Natural killer cell (primary cell): ENCODE results near the gene PRKAA1. TPM values are rescaled to one million over a fixed set of nuclear protein-coding genes. Genes with fewer than 3 reads are reported as not detected.
"Not testable (repeated sequence)": the region's sequence is repeated elsewhere in the genome, so short reads cannot be mapped to it uniquely, and the experiment has no call there.

Source experiments
- ATAC-seq, 3 donors: fragments of 150-1000 bp in 2 of 3; fragments of 200-7000 bp in 1 of 3; cut with Tn5 transposase; 1 replicate in 1 of 3; 2 replicates in 2 of 3; pipeline ENCODE4 v1.10.0; 2021; ENCODE audit warnings: mild to moderate bottlenecking in 2 of 3, moderate library complexity in 2 of 3
- DNase-seq, 2 donors: peaks; one replicate each; pipeline versions ENCODE4 v3.0.0 to v3.0.0-alpha.2; 2013 to 2021; ENCODE audit warnings: mixed read lengths in 1 of 2
- H3K27ac ChIP-seq: one replicate; pipeline ENCODE4 v1.5.1; 2013; ENCODE audit warnings: mild to moderate bottlenecking, low read length
- H3K27me3 ChIP-seq: one replicate; pipeline ENCODE4 v1.6.1; 2013; ENCODE audit warnings: low read length; ENCODE audit not compliant: control insufficient read depth, insufficient read depth
- H3K36me3 ChIP-seq: one replicate; pipeline ENCODE4 v1.6.1; 2013; ENCODE audit warnings: low read length; ENCODE audit not compliant: control insufficient read depth, insufficient read depth
- H3K4me1 ChIP-seq: one replicate; pipeline ENCODE4 v1.6.1; 2013; ENCODE audit warnings: low read length; ENCODE audit not compliant: control insufficient read depth, insufficient read depth
- H3K4me3 ChIP-seq: one replicate; pipeline ENCODE4 v1.5.1; 2013; ENCODE audit warnings: low read length
- H3K9me3 ChIP-seq: one replicate; pipeline ENCODE4 v1.6.1; 2013; ENCODE audit warnings: low read length; ENCODE audit not compliant: control insufficient read depth, insufficient read depth
- H3K27ac Mint-ChIP-seq, 2 donors: one replicate each; pipeline ENCODE4 v1.8.0; 2022; ENCODE audit warnings: mild to moderate bottlenecking in 2 of 2, mixed read lengths in 2 of 2, moderate library complexity in 1 of 2
- H3K27me3 Mint-ChIP-seq, 2 donors: one replicate each; pipeline ENCODE4 v1.8.0; 2022; ENCODE audit warnings: low read depth in 2 of 2, mixed read lengths in 2 of 2
- H3K36me3 Mint-ChIP-seq: one replicate; pipeline ENCODE4 v1.8.0; 2022; ENCODE audit warnings: mixed read lengths
- H3K4me1 Mint-ChIP-seq, 2 donors: one replicate each; pipeline ENCODE4 v1.8.0; 2022; ENCODE audit warnings: mixed read lengths in 2 of 2
- H3K4me3 Mint-ChIP-seq: one replicate; pipeline ENCODE4 v1.8.0; 2022; ENCODE audit warnings: mild to moderate bottlenecking, moderate library complexity, mixed read lengths
- H3K9me3 Mint-ChIP-seq, 2 donors: one replicate each; pipeline ENCODE4 v1.8.0; 2022; ENCODE audit warnings: mixed read lengths in 2 of 2
- WGBS: methylation state at CpG from one replicate; pipeline ENCODE4 v1.1.7; 2013; ENCODE audit warnings: missing lambda C conversion rate; ENCODE audit not compliant: insufficient coverage; 5-methylcytosine and 5-hydroxymethylcytosine counted together
- intact Hi-C: fragments of 100-400 bp; cut with micrococcal nuclease; formaldehyde crosslinking; loops from one replicate; pipeline ENCODE4 v1.14.2; 2022
- total RNA-seq, 4 donors: library from RNA; stranded (reverse); fragments of 120-200 nt in 1 of 4; gene quantifications; one replicate each; pipeline versions ENCODE4 v1.2.3 to v1.2.4, GENCODE V29; 2013 to 2022
- TF ChIP-seq, protein P1 (sequence below): fragments of 200-600 bp; IDR thresholded peaks from one replicate; pipeline ENCODE4 v1.8.0; 2022; ENCODE audit warnings: antibody characterized with exemption

Gene PRKAA1
- total RNA-seq, 3 donors from 2014 or later (not counting 1 experiment from before 2014, with no cell fraction given): 120 to 165 (median 122) TPM

DNA sequence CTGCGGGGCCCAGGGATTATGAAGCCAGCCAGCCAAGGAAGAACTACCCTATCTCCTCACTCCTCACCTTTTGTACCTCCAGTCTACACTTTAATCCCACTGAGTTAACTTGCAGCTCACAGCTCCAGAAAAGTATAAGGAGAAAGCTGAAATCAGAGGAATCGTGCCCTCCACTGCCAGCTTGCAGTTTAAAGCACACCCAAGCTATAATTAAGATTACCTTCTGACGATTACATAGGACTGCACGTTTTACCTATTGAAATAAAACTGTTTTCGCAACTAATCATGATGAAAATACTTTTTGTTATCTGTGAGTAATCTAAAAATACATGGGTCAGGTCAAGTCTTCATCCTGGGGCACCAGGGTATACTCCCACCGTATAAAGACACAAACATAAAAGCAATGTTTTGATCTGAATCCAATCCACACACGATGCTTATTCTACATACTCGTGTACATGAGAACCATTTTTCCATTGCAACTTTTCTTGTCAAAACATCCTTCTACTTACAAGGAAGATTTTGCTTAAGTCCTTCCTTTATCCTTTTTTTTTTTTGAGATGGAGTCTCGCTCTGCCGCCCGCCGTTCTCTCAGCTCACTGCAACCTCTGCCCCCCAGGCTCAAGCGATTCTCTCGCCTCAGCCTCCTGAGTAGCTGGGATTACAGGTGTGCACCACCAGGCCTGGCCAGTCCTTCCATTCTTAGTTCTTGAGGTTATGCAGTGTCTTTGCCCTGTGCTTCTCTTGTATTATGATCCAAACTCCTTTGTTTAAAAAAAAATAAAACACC is 29.2 kb upstream of the PRKAA1 start:
- peaks cover 34% of the 10 kb centered on the region for H3K36me3 Mint-ChIP-seq
- Histone ChIP-seq H3K27me3 (no peaks in the 10 kb centered on the region), H3K36me3 (peaks cover 62% of the 10 kb centered on the region), H3K9me3 (no peaks in the 10 kb centered on the region), H3K4me1 (no peaks in the 10 kb centered on the region), H3K4me3 (no peak overlapping the region), H3K27ac (no peak overlapping the region)
- H3K4me3 Mint-ChIP-seq: no peak overlapping the region
- DNase-seq: no peak
- intact Hi-C loops: no loop called here
- WGBS: 94% methylated on average over 14 of the region's 14 CpGs
- H3K27me3 Mint-ChIP-seq: no peaks in the 10 kb centered on the region
- no peaks in the 10 kb centered on the region for H3K9me3 Mint-ChIP-seq
- no peak for ATAC-seq
- H3K4me1 Mint-ChIP-seq: peaks cover 25 to 36% of the 10 kb centered on the region in 2 donors
- H3K27ac Mint-ChIP-seq: peak overlapping the region in 1 of 2 donors; percentile 55
- TF ChIP-seq, protein P1, sequence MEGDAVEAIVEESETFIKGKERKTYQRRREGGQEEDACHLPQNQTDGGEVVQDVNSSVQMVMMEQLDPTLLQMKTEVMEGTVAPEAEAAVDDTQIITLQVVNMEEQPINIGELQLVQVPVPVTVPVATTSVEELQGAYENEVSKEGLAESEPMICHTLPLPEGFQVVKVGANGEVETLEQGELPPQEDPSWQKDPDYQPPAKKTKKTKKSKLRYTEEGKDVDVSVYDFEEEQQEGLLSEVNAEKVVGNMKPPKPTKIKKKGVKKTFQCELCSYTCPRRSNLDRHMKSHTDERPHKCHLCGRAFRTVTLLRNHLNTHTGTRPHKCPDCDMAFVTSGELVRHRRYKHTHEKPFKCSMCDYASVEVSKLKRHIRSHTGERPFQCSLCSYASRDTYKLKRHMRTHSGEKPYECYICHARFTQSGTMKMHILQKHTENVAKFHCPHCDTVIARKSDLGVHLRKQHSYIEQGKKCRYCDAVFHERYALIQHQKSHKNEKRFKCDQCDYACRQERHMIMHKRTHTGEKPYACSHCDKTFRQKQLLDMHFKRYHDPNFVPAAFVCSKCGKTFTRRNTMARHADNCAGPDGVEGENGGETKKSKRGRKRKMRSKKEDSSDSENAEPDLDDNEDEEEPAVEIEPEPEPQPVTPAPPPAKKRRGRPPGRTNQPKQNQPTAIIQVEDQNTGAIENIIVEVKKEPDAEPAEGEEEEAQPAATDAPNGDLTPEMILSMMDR: no peak

DNA sequence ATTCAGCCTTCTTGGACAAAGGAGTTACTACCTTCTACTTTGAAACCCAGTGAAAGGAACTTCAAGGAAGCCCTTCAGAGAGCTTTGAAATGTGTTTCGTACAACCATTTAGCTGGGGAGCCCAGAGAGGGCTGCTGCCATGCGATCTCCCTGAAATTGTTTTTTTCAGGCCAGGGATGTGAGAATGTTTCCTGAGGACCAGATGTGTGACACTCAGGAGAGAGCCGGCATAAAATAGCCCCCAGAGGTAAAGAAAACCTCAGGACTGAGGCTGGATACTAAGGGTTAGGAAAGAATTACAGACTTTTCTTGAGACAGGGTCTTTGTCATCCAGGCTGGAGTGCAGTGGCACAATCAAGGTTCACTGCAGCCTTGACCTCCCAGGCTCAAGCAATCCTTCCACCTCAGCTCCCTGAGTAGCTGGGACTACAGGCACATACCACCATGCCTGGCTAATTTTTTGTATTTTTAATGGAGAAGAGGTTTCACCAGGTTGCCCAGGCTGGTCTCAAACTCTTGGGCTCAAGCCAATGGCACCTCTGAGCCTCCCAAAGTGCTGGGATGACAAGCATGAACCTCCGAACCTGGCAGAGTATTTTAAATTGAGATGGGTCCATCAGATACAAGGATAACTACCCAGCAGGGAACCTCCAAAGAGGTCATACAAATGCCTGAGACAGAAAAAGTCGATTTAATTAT is 28.5 kb upstream of the PRKAA1 start:
- H3K27ac Mint-ChIP-seq: no peak overlapping the region
- no peak overlapping the region for H3K4me3 ChIP-seq
- TF ChIP-seq, protein P1: no peak
- DNase-seq: no peak
- 97% methylated on average over 5 of the region's 5 CpGs for WGBS
- peaks cover 18 to 28% of the 10 kb centered on the region in 2 donors for H3K4me1 Mint-ChIP-seq
- H3K36me3 ChIP-seq: peaks cover 55% of the 10 kb centered on the region
- H3K36me3 Mint-ChIP-seq: peaks cover 27% of the 10 kb centered on the region
- no peak for ATAC-seq
- H3K27ac ChIP-seq: no peak overlapping the region
- no peaks in the 10 kb centered on the region for H3K27me3 Mint-ChIP-seq
- H3K27me3 ChIP-seq: no peaks in the 10 kb centered on the region
- intact Hi-C loops: no loop called here
- H3K4me1 ChIP-seq: no peaks in the 10 kb centered on the region
- no peaks in the 10 kb centered on the region for H3K9me3 Mint-ChIP-seq
- H3K4me3 Mint-ChIP-seq: no peak overlapping the region
- no peaks in the 10 kb centered on the region for H3K9me3 ChIP-seq

DNA sequence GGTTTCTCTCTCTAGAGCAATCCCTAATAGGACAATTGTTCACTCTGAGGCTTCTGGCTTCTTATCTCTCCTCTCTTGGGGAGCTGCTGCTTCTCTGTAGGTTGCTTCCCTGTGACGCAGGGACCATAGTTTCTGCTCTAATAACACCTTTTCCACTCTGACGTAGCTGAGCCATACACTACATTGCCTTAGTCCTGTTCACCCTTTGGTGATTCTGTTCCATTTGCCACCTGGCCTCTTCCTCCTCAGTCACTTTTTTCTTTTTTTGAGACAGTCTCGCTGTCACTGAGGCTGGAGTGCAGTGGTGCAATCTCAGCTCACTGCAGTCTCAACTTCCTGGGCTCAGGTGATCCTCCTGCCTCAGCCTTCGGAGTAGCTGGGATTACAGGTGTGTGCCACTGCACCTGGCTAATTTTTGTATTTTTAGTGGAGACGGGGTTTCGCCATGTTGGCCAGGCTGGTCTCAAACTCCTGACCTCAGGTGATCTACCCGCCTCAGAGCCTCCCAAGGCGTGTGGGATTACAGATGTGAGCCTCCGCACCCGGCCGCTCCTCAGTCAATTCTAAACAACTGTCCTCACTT is 27.4 kb upstream of the PRKAA1 start:
- H3K36me3 ChIP-seq: peaks cover 44% of the 10 kb centered on the region
- H3K9me3 Mint-ChIP-seq, H3K9me3 ChIP-seq, H3K4me3 ChIP-seq, H3K4me3 Mint-ChIP-seq, ATAC-seq, H3K27me3 Mint-ChIP-seq, DNase-seq, intact Hi-C loops, H3K4me1 ChIP-seq, H3K27ac ChIP-seq, H3K27me3 ChIP-seq: not testable (repeated sequence)
- peaks cover 21% of the 10 kb centered on the region for H3K36me3 Mint-ChIP-seq
- 94% methylated on average over 11 of the region's 11 CpGs for WGBS
- H3K27ac Mint-ChIP-seq: peak overlapping the region in 1 of 2 donors; percentile 7
- peaks cover 16 to 22% of the 10 kb centered on the region in 2 donors for H3K4me1 Mint-ChIP-seq

DNA sequence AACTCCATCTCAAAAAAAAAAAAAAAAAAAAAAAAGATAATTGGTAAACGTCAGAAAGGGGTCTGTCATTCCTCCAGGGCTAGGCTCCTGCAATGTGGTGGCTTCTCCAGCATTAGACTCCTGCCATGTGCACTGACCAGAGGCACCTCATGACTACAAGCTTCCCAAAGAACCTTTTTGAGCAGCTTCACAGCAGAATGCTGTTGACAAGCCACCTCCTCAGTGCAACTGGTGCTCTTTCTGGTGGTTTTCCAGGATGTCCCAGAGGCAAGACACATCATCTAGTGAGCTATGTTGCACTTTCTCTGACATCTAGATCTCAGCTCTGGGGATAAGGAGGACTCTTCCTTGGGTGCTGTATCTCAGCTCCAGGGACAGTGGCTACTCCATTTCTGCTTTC is 25.3 kb upstream of the PRKAA1 start:
- no peaks in the 10 kb centered on the region for H3K9me3 Mint-ChIP-seq
- Histone ChIP-seq H3K4me1 (no peaks in the 10 kb centered on the region), H3K27ac (no peak overlapping the region), H3K36me3 (peaks cover 23% of the 10 kb centered on the region), H3K9me3 (no peaks in the 10 kb centered on the region), H3K4me3 (no peak overlapping the region), H3K27me3 (no peaks in the 10 kb centered on the region)
- TF ChIP-seq, protein P1: no peak
- no peak for DNase-seq
- H3K27ac Mint-ChIP-seq: peak overlapping the region in 1 of 2 donors; percentile 14
- H3K4me3 Mint-ChIP-seq: no peak overlapping the region
- ATAC-seq: no peak
- H3K36me3 Mint-ChIP-seq: peaks cover 10% of the 10 kb centered on the region
- 73% methylated on average over 1 of the region's 1 CpG for WGBS
- peaks cover 4 to 10% of the 10 kb centered on the region in 2 donors for H3K4me1 Mint-ChIP-seq
- no peaks in the 10 kb centered on the region for H3K27me3 Mint-ChIP-seq
- intact Hi-C loops: no loop called here
